Purkinje cell (primary cell): Measurements from ENCODE around the gene POLR3K. TPM values are rescaled to one million over a fixed set of nuclear protein-coding genes. Genes with fewer than 3 reads are reported as not detected.

Experiments
- polyA plus RNA-seq: library from polyadenylated mRNA; unstranded; fragments of >200 nt; fragmentation: Nextera tagmentation; gene quantifications from 2 replicates; pipeline ENCODE4 v1.2.1, GENCODE V29; 2014

The POLR3K gene
- 59.0 and 90.8 TPM in 2 replicates for polyA plus RNA-seq

GRCh38 chr16:53346-54236 is at the start of gene POLR3K, which contains the start of gene SNRNP25:
POLR3K (minus strand) TSS chr16:53608; CDS start chr16:53586, 22 bp downstream.
SNRNP25 (plus strand) TSS chr16:53828; CDS start chr16:54017, 189 bp downstream.

GRCh38 chr16:77807-78443 is 24.5 kb upstream of the POLR3K start, which contains the start of gene MPG:
MPG (plus strand) TSS chr16:78225; CDS start chr16:78310, 85 bp downstream.

GRCh38 chr16:72561-73548 is 19.4 kb upstream of the POLR3K start, which contains the start of gene RHBDF1:
RHBDF1 (minus strand) TSS chr16:72631; CDS start chr16:65015, 7,616 bp downstream.

Other genes with a start within 250 kb of the POLR3K start
- 61.9 and 74.7 TPM in 2 replicates for gene SNRNP25, start 220 bp upstream of the POLR3K start, polyA plus RNA-seq
- gene RHBDF1, start 19.0 kb upstream of the POLR3K start, polyA plus RNA-seq: 0.64 and 1.5 TPM in 2 replicates
- 2.1 and 5.7 TPM in 2 replicates for gene MPG, start 24.6 kb upstream of the POLR3K start, polyA plus RNA-seq
- gene NPRL3, start 85.1 kb upstream of the POLR3K start, polyA plus RNA-seq: 1.3 and 2.8 TPM in 2 replicates
- not detected in 2 replicates for gene HBZ, start 99.0 kb upstream of the POLR3K start, polyA plus RNA-seq
- gene HBM, start 112.4 kb upstream of the POLR3K start, polyA plus RNA-seq: 0.55 TPM in 1 of 2 replicates, not detected in the other
- 1.9 and 48.0 TPM in 2 replicates for gene HBA2, start 119.3 kb upstream of the POLR3K start, polyA plus RNA-seq
- gene HBA1, start 123.1 kb upstream of the POLR3K start, polyA plus RNA-seq: 99.3 and 127 TPM in 2 replicates
- 2.3 and 4.8 TPM in 2 replicates for gene HBQ1, start 126.9 kb upstream of the POLR3K start, polyA plus RNA-seq
- gene LUC7L, start 175.8 kb upstream of the POLR3K start, polyA plus RNA-seq: 17.1 and 24.7 TPM in 2 replicates
- gene FAM234A, start 181.2 kb upstream of the POLR3K start, polyA plus RNA-seq: 6.5 and 10.2 TPM in 2 replicates
- gene RGS11, start 222.3 kb upstream of the POLR3K start, polyA plus RNA-seq: 2.8 and 2.9 TPM in 2 replicates
- 2.6 and 15.2 TPM in 2 replicates for gene ARHGDIG, start 227.0 kb upstream of the POLR3K start, polyA plus RNA-seq
- gene PDIA2, start 229.6 kb upstream of the POLR3K start, polyA plus RNA-seq: 4.0 TPM in 1 of 2 replicates, not detected in the other